HG03103 (cell line): ENCODE measurements around the gene MYOF.
"Not testable (repeated sequence)": the region's sequence is repeated elsewhere in the genome, so short reads cannot be mapped to it uniquely, and the experiment has no call there.

ENCODE experiments used
- ATAC-seq: cut with Tn5 transposase; IDR thresholded peaks from one replicate; pipeline ENCODE4 v1.9.1; 2021; ENCODE audit warnings: low read depth; ENCODE audit not compliant: unreplicated experiment

The MYOF gene

GRCh38 chr10:93434991-93435491 lies 47.1 kb downstream of the MYOF start:
- no peak for ATAC-seq

GRCh38 chr10:93431361-93431760 lies 50.8 kb downstream of the MYOF start:
- ATAC-seq, result no peak

GRCh38 chr10:93425861-93426260 lies 56.3 kb downstream of the MYOF start:
- no peak for ATAC-seq

GRCh38 chr10:93422118-93422517 lies 60.0 kb downstream of the MYOF start:
- no peak for ATAC-seq

GRCh38 chr10:93420944-93421825 lies 60.9 kb downstream of the MYOF start:
- ATAC-seq, result no peak

- ATAC-seq, result no peak
Observed at GRCh38 chr10:93420091-93420490, 62.0 kb downstream of the MYOF start.

- ATAC-seq, result not testable (repeated sequence)
Observed at GRCh38 chr10:93419016-93419415, 63.1 kb downstream of the MYOF start.

GRCh38 chr10:93417921-93418320 lies 64.2 kb downstream of the MYOF start:
- ATAC-seq, result no peak

- ATAC-seq, result no peak
Observed at GRCh38 chr10:93417266-93417665, 64.9 kb downstream of the MYOF start.

- ATAC-seq, result no peak
Observed at GRCh38 chr10:93416824-93417223, 65.3 kb downstream of the MYOF start.

- ATAC-seq, result no peak
Observed at GRCh38 chr10:93415693-93416092, 66.4 kb downstream of the MYOF start.

GRCh38 chr10:93413252-93413689 lies 68.9 kb downstream of the MYOF start:
- ATAC-seq, result no peak

GRCh38 chr10:93412801-93413200 lies 69.3 kb downstream of the MYOF start:
- no peak for ATAC-seq

GRCh38 chr10:93410697-93411348 lies 71.3 kb downstream of the MYOF start:
- ATAC-seq, result no peak

GRCh38 chr10:93408783-93409182 lies 73.4 kb downstream of the MYOF start:
- ATAC-seq, result no peak

- no peak for ATAC-seq
Observed at GRCh38 chr10:93406364-93407145, 75.6 kb downstream of the MYOF start.

GRCh38 chr10:93404048-93404354 lies 78.1 kb downstream of the MYOF start:
- ATAC-seq, result no peak

GRCh38 chr10:93403152-93404047 lies 78.7 kb downstream of the MYOF start:
- no peak for ATAC-seq

GRCh38 chr10:93402192-93402591 lies 79.9 kb downstream of the MYOF start:
- no peak for ATAC-seq

- no peak for ATAC-seq
Observed at GRCh38 chr10:93398528-93398927, 83.6 kb downstream of the MYOF start.
